GM23338 (cell line): Measurements from ENCODE around the gene FHIT. TPM values are rescaled to one million over a fixed set of nuclear protein-coding genes. Genes with fewer than 3 reads are reported as not detected.

Source experiments
- ATAC-seq: fragments of 200-7000 bp; cut with Tn5 transposase; 3 replicates; pipeline ENCODE4 v1.9.1; 2020
- DNase-seq: peaks from one replicate; pipeline ENCODE4 v3.0.0-alpha.2; 2015; ENCODE audit warnings: low spot score
- H2AFZ ChIP-seq: fragments of 200-600 bp; sonication (generic); 2 replicates; pipeline ENCODE4 v1.8.0; 2016; ENCODE audit warnings: antibody characterized with exemption, mild to moderate bottlenecking, moderate library complexity
- H3F3A ChIP-seq: fragments of 200-600 bp; sonication (generic); replicated peaks from 2 replicates; pipeline ENCODE4 v1.8.0; 2017; ENCODE audit warnings: antibody characterized with exemption, mixed run types, low read depth
- H3K27ac ChIP-seq: fragments of 200-600 bp; sonication (generic); 2 replicates; pipeline ENCODE4 v1.6.1; 2016; ENCODE audit warnings: low read depth
- H3K27me3 ChIP-seq: fragments of 200-600 bp; sonication (generic); 2 replicates; pipeline ENCODE4 v1.8.0; 2016; ENCODE audit warnings: mild to moderate bottlenecking, mixed run types, moderate library complexity; ENCODE audit not compliant: insufficient read depth
- H3K36me3 ChIP-seq: fragments of 200-600 bp; sonication (generic); 2 replicates; pipeline ENCODE4 v1.8.0; 2016; ENCODE audit warnings: mild to moderate bottlenecking; ENCODE audit not compliant: insufficient read depth
- H3K4me1 ChIP-seq: fragments of 200-600 bp; sonication (generic); 2 replicates; pipeline ENCODE4 v1.8.0; 2016; ENCODE audit warnings: mild to moderate bottlenecking, moderate library complexity; ENCODE audit not compliant: insufficient read depth
- H3K4me2 ChIP-seq: fragments of 200-600 bp; sonication (generic); 2 replicates; pipeline ENCODE4 v1.7.1; 2017; ENCODE audit warnings: mixed run types
- H3K4me3 ChIP-seq: fragments of 200-600 bp; sonication (generic); 2 replicates; pipeline ENCODE4 v1.6.1; 2016; ENCODE audit warnings: mixed run types
- H3K79me2 ChIP-seq: fragments of 200-600 bp; sonication (generic); replicated peaks from 2 replicates; pipeline ENCODE4 v1.8.0; 2017; ENCODE audit warnings: mild to moderate bottlenecking; ENCODE audit not compliant: insufficient read depth
- H3K9me2 ChIP-seq: fragments of 200-600 bp; sonication (generic); 2 replicates; pipeline ENCODE4 v1.8.0; 2017; ENCODE audit not compliant: insufficient read depth
- H4K20me1 ChIP-seq: fragments of 200-600 bp; sonication (generic); replicated peaks from 2 replicates; pipeline ENCODE4 v1.8.0; 2017; ENCODE audit warnings: mild to moderate bottlenecking; ENCODE audit not compliant: insufficient read depth
- H3K27ac Mint-ChIP-seq: 2 replicates; pipeline ENCODE4 v1.8.0; 2020; ENCODE audit warnings: inconsistent platforms, mild to moderate bottlenecking, moderate library complexity, mixed read lengths
- H3K27me3 Mint-ChIP-seq: 3 replicates; pipeline ENCODE4 v1.8.0; 2022; ENCODE audit warnings: low read depth, mild to moderate bottlenecking, moderate library complexity, mixed read lengths, inconsistent platforms; ENCODE audit not compliant: insufficient read depth, poor library complexity
- H3K36me3 Mint-ChIP-seq: 3 replicates; pipeline ENCODE4 v1.8.0; 2021; ENCODE audit warnings: low read depth, mild to moderate bottlenecking, inconsistent platforms, moderate library complexity, mixed read lengths
- H3K4me1 Mint-ChIP-seq: 3 replicates; pipeline ENCODE4 v1.8.0; 2020; ENCODE audit warnings: mild to moderate bottlenecking, inconsistent platforms, mixed read lengths
- H3K4me3 Mint-ChIP-seq: 3 replicates; pipeline ENCODE4 v1.8.0; 2021; ENCODE audit warnings: moderate library complexity, mild to moderate bottlenecking, inconsistent platforms, mixed read lengths
- H3K9me3 Mint-ChIP-seq: 3 replicates; pipeline ENCODE4 v1.8.0; 2020; ENCODE audit warnings: moderate library complexity, mild to moderate bottlenecking, inconsistent platforms, mixed read lengths
- CREB1 ChIP-seq: fragments of 250-450 bp; sonication (Bioruptor Pico); IDR thresholded peaks from 2 replicates; pipeline ENCODE4 v1.5.0; 2020; ENCODE audit warnings: low read depth, mild to moderate bottlenecking, moderate library complexity
- EZH2phosphoT487 ChIP-seq: fragments of 200-600 bp; sonication (generic); IDR thresholded peaks from one replicate; pipeline ENCODE4 v1.8.1; 2018; ENCODE audit warnings: antibody characterized with exemption; ENCODE audit not compliant: unreplicated experiment
- JUNB ChIP-seq: IDR thresholded peaks from one replicate; pipeline ENCODE4 v1.6.1; 2016; ENCODE audit warnings: antibody characterized with exemption; ENCODE audit not compliant: unreplicated experiment
- POLR2AphosphoS5 ChIP-seq: IDR thresholded peaks from 2 replicates; pipeline ENCODE4 v1.6.1; 2016; ENCODE audit warnings: antibody characterized with exemption, low read depth
- ZNF114 ChIP-seq: fragments of 250-450 bp; sonication (Bioruptor Pico); IDR thresholded peaks from 2 replicates; pipeline ENCODE4 v1.5.0; 2020; ENCODE audit warnings: mild to moderate bottlenecking, moderate library complexity
- ZNF331 ChIP-seq: fragments of 250-450 bp; sonication (Bioruptor Pico); IDR thresholded peaks from 2 replicates; pipeline ENCODE4 v1.5.0; 2020; ENCODE audit warnings: low read depth, mild to moderate bottlenecking, moderate library complexity
- polyA plus RNA-seq: library from polyadenylated mRNA; unstranded; fragments of >200 nt; fragmentation: Nextera tagmentation; extraction: Ambion mirVana; gene quantifications from 2 replicates; pipeline ENCODE4 v1.2.1, GENCODE V29; 2016
- total RNA-seq: library from RNA; depleted of rRNA; stranded (reverse); fragments of >200 nt; shearing (Covaris generic); gene quantifications from 2 replicates; pipeline ENCODE4 v1.2.3, GENCODE V29; 2014
- TF ChIP-seq, protein P1 (sequence below), 2 experiments: fragments of 200-600 bp in 1 of 2; sonication (generic) in 1 of 2; conservative IDR thresholded peaks; 2 replicates each; pipeline versions ENCODE4 v1.5.1 to v1.6.1; 2016 to 2017; ENCODE audit warnings: antibody characterized with exemption in 2 of 2, low read depth in 2 of 2, mild to moderate bottlenecking in 2 of 2, moderate library complexity in 1 of 2
- TF ChIP-seq, protein P2 (sequence below): fragments of 250-450 bp; sonication (Bioruptor Pico); IDR thresholded peaks from 2 replicates; pipeline ENCODE4 v1.5.0; 2020; ENCODE audit warnings: mild to moderate bottlenecking, moderate library complexity

Gene FHIT
- total and polyA plus RNA-seq, 2 experiments from 2014 or later, result 3.0 to 8.3 TPM

DNA sequence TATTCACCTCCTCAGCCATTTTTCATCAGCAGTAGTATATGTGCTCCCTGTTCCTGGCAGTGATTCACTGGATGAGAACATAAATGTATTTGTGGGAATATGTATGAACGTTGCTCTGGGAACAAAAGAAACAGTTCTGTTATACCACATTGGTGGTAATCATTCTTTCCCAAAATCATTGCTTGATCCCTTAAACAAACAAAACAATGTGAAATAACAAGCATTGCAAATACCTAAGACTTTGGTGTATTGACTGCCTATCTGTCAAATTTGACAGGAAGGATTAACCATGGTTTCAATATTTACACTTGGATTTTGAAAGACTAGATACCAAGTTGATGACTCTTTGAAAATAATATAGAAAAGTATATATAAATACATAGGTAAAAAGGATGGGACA is 284.1 kb downstream of the FHIT start:
- Mint-ChIP-seq H3K4me1 (no peaks in the 10 kb centered on the region), H3K9me3 (peaks cover 27% of the 10 kb centered on the region), H3K36me3 (peaks cover 15% of the 10 kb centered on the region; the same call in 2 of the 3 replicates), H3K27ac (no peak overlapping the region), H3K4me3 (no peak overlapping the region), H3K27me3 (peaks cover 2% of the 10 kb centered on the region)
- DNase-seq (no peak), ATAC-seq (no peak)
- Histone ChIP-seq H3K36me3 (no peaks in the 10 kb centered on the region; the same call in none of the 2 replicates), H3K79me2 (no peaks in the 10 kb centered on the region), H3K27ac (no peak overlapping the region), H4K20me1 (no peaks in the 10 kb centered on the region), H3K4me1 (no peaks in the 10 kb centered on the region), H3K4me2 (no peak overlapping the region), H3K9me2 (no peaks in the 10 kb centered on the region), H3K27me3 (no peaks in the 10 kb centered on the region), H3K4me3 (no peak overlapping the region), H3F3A (no peaks in the 10 kb centered on the region), H2AFZ (no peak overlapping the region)
- TF ChIP-seq ZNF331 (CRISPR knock-in tag), result no peak
- no peak for TF ChIP-seq POLR2AphosphoS5
- TF ChIP-seq, protein P1, sequence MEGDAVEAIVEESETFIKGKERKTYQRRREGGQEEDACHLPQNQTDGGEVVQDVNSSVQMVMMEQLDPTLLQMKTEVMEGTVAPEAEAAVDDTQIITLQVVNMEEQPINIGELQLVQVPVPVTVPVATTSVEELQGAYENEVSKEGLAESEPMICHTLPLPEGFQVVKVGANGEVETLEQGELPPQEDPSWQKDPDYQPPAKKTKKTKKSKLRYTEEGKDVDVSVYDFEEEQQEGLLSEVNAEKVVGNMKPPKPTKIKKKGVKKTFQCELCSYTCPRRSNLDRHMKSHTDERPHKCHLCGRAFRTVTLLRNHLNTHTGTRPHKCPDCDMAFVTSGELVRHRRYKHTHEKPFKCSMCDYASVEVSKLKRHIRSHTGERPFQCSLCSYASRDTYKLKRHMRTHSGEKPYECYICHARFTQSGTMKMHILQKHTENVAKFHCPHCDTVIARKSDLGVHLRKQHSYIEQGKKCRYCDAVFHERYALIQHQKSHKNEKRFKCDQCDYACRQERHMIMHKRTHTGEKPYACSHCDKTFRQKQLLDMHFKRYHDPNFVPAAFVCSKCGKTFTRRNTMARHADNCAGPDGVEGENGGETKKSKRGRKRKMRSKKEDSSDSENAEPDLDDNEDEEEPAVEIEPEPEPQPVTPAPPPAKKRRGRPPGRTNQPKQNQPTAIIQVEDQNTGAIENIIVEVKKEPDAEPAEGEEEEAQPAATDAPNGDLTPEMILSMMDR (conservative IDR thresholded peaks at IDR 0.05; ENCODE audit: low read depth in 2 of 2), result no peak
- TF ChIP-seq ZNF114 (CRISPR knock-in tag), result no peak
- TF ChIP-seq EZH2phosphoT487, result no peak
- TF ChIP-seq JUNB, result no peak
- TF ChIP-seq CREB1, result no peak
- TF ChIP-seq, protein P2, sequence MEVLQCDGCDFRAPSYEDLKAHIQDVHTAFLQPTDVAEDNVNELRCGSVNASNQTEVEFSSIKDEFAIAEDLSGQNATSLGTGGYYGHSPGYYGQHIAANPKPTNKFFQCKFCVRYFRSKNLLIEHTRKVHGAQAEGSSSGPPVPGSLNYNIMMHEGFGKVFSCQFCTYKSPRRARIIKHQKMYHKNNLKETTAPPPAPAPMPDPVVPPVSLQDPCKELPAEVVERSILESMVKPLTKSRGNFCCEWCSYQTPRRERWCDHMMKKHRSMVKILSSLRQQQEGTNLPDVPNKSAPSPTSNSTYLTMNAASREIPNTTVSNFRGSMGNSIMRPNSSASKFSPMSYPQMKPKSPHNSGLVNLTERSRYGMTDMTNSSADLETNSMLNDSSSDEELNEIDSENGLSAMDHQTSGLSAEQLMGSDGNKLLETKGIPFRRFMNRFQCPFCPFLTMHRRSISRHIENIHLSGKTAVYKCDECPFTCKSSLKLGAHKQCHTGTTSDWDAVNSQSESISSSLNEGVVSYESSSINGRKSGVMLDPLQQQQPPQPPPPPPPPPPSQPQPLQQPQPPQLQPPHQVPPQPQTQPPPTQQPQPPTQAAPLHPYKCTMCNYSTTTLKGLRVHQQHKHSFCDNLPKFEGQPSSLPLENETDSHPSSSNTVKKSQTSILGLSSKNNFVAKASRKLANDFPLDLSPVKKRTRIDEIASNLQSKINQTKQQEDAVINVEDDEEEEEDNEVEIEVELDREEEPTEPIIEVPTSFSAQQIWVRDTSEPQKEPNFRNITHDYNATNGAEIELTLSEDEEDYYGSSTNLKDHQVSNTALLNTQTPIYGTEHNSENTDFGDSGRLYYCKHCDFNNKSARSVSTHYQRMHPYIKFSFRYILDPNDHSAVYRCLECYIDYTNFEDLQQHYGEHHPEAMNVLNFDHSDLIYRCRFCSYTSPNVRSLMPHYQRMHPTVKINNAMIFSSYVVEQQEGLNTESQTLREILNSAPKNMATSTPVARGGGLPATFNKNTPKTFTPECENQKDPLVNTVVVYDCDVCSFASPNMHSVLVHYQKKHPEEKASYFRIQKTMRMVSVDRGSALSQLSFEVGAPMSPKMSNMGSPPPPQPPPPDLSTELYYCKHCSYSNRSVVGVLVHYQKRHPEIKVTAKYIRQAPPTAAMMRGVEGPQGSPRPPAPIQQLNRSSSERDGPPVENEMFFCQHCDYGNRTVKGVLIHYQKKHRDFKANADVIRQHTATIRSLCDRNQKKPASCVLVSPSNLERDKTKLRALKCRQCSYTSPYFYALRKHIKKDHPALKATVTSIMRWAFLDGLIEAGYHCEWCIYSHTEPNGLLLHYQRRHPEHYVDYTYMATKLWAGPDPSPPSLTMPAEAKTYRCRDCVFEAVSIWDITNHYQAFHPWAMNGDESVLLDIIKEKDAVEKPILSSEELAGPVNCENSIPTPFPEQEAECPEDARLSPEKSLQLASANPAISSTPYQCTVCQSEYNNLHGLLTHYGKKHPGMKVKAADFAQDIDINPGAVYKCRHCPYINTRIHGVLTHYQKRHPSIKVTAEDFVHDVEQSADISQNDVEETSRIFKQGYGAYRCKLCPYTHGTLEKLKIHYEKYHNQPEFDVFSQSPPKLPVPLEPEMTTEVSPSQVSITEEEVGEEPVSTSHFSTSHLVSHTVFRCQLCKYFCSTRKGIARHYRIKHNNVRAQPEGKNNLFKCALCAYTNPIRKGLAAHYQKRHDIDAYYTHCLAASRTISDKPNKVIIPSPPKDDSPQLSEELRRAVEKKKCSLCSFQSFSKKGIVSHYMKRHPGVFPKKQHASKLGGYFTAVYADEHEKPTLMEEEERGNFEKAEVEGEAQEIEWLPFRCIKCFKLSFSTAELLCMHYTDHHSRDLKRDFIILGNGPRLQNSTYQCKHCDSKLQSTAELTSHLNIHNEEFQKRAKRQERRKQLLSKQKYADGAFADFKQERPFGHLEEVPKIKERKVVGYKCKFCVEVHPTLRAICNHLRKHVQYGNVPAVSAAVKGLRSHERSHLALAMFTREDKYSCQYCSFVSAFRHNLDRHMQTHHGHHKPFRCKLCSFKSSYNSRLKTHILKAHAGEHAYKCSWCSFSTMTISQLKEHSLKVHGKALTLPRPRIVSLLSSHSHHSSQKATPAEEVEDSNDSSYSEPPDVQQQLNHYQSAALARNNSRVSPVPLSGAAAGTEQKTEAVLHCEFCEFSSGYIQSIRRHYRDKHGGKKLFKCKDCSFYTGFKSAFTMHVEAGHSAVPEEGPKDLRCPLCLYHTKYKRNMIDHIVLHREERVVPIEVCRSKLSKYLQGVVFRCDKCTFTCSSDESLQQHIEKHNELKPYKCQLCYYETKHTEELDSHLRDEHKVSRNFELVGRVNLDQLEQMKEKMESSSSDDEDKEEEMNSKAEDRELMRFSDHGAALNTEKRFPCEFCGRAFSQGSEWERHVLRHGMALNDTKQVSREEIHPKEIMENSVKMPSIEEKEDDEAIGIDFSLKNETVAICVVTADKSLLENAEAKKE (CRISPR knock-in tag), result no peak
